NCI-H1436 (cell line): Measurements from ENCODE around the gene SBNO2.
"Not testable (repeated sequence)": the region's sequence is repeated elsewhere in the genome, so short reads cannot be mapped to it uniquely, and the experiment has no call there.

Experiments used
- DNase-seq: peaks from one replicate; lab custom pipeline; 2025; lab: John Stamatoyannopoulos, UW

SBNO2 gene

GRCh38 chr19:1134431-1134830, 39.6 kb downstream of the SBNO2 start:
- DNase-seq, result no peak

- DNase-seq, result no peak
Observed at GRCh38 chr19:1133471-1133929, 40.6 kb downstream of the SBNO2 start.

- no peak for DNase-seq
Observed at GRCh38 chr19:1132552-1133383, 41.3 kb downstream of the SBNO2 start.

- DNase-seq, result peak; percentile 51
Observed at GRCh38 chr19:1131718-1132551, 42.1 kb downstream of the SBNO2 start.

GRCh38 chr19:1130771-1131717, 43.0 kb downstream of the SBNO2 start:
- no peak for DNase-seq

- no peak for DNase-seq
Observed at GRCh38 chr19:1129535-1129934, 44.5 kb downstream of the SBNO2 start.

GRCh38 chr19:1129084-1129483, 45.0 kb downstream of the SBNO2 start:
- not testable (repeated sequence) for DNase-seq

- DNase-seq, result no peak
Observed at GRCh38 chr19:1128106-1128505, 46.0 kb downstream of the SBNO2 start.

GRCh38 chr19:1126984-1127760, 46.9 kb downstream of the SBNO2 start:
- DNase-seq, result no peak

GRCh38 chr19:1125601-1126467, 48.2 kb downstream of the SBNO2 start:
- no peak for DNase-seq

GRCh38 chr19:1123885-1124677, 50.0 kb downstream of the SBNO2 start:
- no peak for DNase-seq

GRCh38 chr19:1123381-1123780, 50.7 kb downstream of the SBNO2 start:
- DNase-seq, result no peak

- DNase-seq, result no peak
Observed at GRCh38 chr19:1122972-1123363, 51.1 kb downstream of the SBNO2 start.

GRCh38 chr19:1122021-1122971, 51.8 kb downstream of the SBNO2 start:
- DNase-seq, result no peak

- no peak for DNase-seq
Observed at GRCh38 chr19:1121395-1121794, 52.7 kb downstream of the SBNO2 start.

- no peak for DNase-seq
Observed at GRCh38 chr19:1119475-1120217, 54.4 kb downstream of the SBNO2 start.

GRCh38 chr19:1118999-1119398, 55.1 kb downstream of the SBNO2 start:
- no peak for DNase-seq
